ENCODE data around the gene PSMG4. TPM values are rescaled to one million over a fixed set of nuclear protein-coding genes. Genes with fewer than 3 reads are reported as not detected.

PSMG4 gene
- total RNA-seq, 1 experiment from 2014 or later = 20.9 TPM

DNA sequence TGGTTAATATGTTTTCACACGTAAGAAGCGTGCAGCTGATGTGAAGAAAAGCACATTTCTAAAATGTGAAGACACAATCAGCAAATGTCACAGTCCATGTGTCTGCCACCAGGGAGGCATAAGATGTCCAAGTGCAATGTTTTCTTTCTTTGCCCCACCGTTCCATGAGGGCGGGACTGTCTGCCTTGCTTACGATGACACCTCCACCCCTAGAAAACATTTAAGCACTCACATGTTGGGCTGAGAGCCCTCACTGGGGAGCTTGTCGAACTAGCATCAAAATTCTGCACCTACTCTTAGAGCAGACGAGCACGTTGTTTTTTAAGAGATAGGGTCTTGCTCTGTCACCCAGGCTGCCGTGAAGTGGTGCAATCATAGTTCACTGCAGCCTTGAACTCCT is 57.6 kb downstream of the PSMG4 start:
- Mint-ChIP-seq H3K36me3 (ENCODE audit: insufficient read depth, unreplicated experiment) (peaks cover 48% of the 10 kb centered on the region), H3K27ac (ENCODE audit: unreplicated experiment) (no peak overlapping the region), H3K9me3 (ENCODE audit: unreplicated experiment) (no peaks in the 10 kb centered on the region), H3K4me3 (ENCODE audit: unreplicated experiment) (no peak overlapping the region), H3K27me3 (ENCODE audit: insufficient read depth, unreplicated experiment) (no peaks in the 10 kb centered on the region), H3K4me1 (ENCODE audit: low read depth, unreplicated experiment) (no peaks in the 10 kb centered on the region)
- no peaks in the 10 kb centered on the region for H3K9me3 ChIP-seq
- no peaks in the 10 kb centered on the region for H3K4me1 ChIP-seq
- CTCF ChIA-PET = no interaction called here
- BruUV-seq (replicated peaks) = no TSS peak
- POLR2A ChIA-PET = no interaction called here
- intact Hi-C loops (cut with micrococcal nuclease; ENCODE audit: unreplicated experiment) = no loop called here
- DNase-seq = no peak
- H3K4me3 ChIP-seq (ENCODE audit: low read depth, low read length) = no peak overlapping the region
- no peaks in the 10 kb centered on the region for H3K27me3 ChIP-seq (replicated peaks; ENCODE audit: control insufficient read depth, insufficient read depth, low read length)
- H3K36me3 ChIP-seq (ENCODE audit: control insufficient read depth, insufficient read depth, low read length) = no peaks in the 10 kb centered on the region
- TF ChIP-seq, protein P1, sequence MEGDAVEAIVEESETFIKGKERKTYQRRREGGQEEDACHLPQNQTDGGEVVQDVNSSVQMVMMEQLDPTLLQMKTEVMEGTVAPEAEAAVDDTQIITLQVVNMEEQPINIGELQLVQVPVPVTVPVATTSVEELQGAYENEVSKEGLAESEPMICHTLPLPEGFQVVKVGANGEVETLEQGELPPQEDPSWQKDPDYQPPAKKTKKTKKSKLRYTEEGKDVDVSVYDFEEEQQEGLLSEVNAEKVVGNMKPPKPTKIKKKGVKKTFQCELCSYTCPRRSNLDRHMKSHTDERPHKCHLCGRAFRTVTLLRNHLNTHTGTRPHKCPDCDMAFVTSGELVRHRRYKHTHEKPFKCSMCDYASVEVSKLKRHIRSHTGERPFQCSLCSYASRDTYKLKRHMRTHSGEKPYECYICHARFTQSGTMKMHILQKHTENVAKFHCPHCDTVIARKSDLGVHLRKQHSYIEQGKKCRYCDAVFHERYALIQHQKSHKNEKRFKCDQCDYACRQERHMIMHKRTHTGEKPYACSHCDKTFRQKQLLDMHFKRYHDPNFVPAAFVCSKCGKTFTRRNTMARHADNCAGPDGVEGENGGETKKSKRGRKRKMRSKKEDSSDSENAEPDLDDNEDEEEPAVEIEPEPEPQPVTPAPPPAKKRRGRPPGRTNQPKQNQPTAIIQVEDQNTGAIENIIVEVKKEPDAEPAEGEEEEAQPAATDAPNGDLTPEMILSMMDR (IDR thresholded peaks at IDR 0.05; ENCODE audit: insufficient read depth in 1 of 2, low read depth in 1 of 2, low read length in 1 of 2, severe bottlenecking in 1 of 2, unreplicated experiment in 1 of 2) = no peak

DNA sequence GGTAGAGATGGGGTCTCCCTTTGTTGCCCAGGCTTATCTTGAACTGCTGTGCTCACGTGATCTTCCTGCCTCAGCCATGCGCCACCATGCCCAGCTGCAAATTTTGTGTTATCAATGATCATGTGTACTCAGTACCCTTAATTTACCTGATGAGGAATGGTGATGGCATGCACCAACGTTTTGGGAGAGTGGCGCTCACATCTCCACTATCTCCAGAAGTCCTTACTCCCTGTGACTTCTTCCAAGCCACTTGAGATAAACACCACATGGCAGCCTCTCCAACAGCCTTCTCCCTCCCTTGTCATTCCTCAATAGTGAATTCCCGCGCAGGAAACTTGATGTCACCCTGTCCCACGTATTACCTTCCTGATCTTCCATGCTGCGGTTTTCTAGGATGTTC is 58.1 kb downstream of the PSMG4 start:
- Mint-ChIP-seq H3K27me3 (ENCODE audit: insufficient read depth, unreplicated experiment) (no peaks in the 10 kb centered on the region), H3K4me3 (ENCODE audit: unreplicated experiment) (no peak overlapping the region), H3K4me1 (ENCODE audit: low read depth, unreplicated experiment) (no peaks in the 10 kb centered on the region), H3K27ac (ENCODE audit: unreplicated experiment) (no peak overlapping the region), H3K9me3 (ENCODE audit: unreplicated experiment) (no peaks in the 10 kb centered on the region), H3K36me3 (ENCODE audit: insufficient read depth, unreplicated experiment) (peaks cover 48% of the 10 kb centered on the region)
- Histone ChIP-seq H3K4me1 (no peaks in the 10 kb centered on the region), H3K27me3 (replicated peaks; ENCODE audit: control insufficient read depth, insufficient read depth, low read length) (no peaks in the 10 kb centered on the region), H3K36me3 (ENCODE audit: control insufficient read depth, insufficient read depth, low read length) (no peaks in the 10 kb centered on the region; the same call in 1 of the 2 replicates), H3K9me3 (no peaks in the 10 kb centered on the region), H3K4me3 (ENCODE audit: low read depth, low read length) (no peak overlapping the region)
- DNase-seq = no peak
- TF ChIP-seq, protein P1 (IDR thresholded peaks at IDR 0.05; ENCODE audit: insufficient read depth in 1 of 2, low read depth in 1 of 2, low read length in 1 of 2, severe bottlenecking in 1 of 2, unreplicated experiment in 1 of 2) = no peak
- intact Hi-C loops (cut with micrococcal nuclease; ENCODE audit: unreplicated experiment) = no loop called here
- BruUV-seq (replicated peaks) = no TSS peak
- ChIA-PET CTCF (no interaction called here), POLR2A (no interaction called here)

Other genes with a start within 250 kb of the PSMG4 start
- 15.5 and 15.6 TPM in 2 replicates for gene RIPK1, start 190.5 kb upstream of the PSMG4 start, total RNA-seq (2022)
- 29.5 and 31.5 TPM in 2 replicates for gene BPHL, start 140.2 kb upstream of the PSMG4 start, total RNA-seq (2022)
- gene TUBB2A, start 101.4 kb upstream of the PSMG4 start, total RNA-seq (2022) = 89.8 and 90.7 TPM in 2 replicates
- gene TUBB2B, start 31.3 kb upstream of the PSMG4 start, total RNA-seq (2022) = 143 and 150 TPM in 2 replicates
- 44.9 and 45.5 TPM in 2 replicates for gene SLC22A23, start 198.1 kb downstream of the PSMG4 start, total RNA-seq (2022)